GM23338 (cell line): Measurements from ENCODE around the gene FGFBP1.

Source experiments
- CREB1 ChIP-seq: fragments of 250-450 bp; sonication (Bioruptor Pico); IDR thresholded peaks from 2 replicates; pipeline ENCODE4 v1.5.0; 2020; ENCODE audit warnings: low read depth, mild to moderate bottlenecking, moderate library complexity
- EZH2phosphoT487 ChIP-seq: fragments of 200-600 bp; sonication (generic); IDR thresholded peaks from one replicate; pipeline ENCODE4 v1.8.1; 2018; ENCODE audit warnings: antibody characterized with exemption; ENCODE audit not compliant: unreplicated experiment
- POLR2AphosphoS5 ChIP-seq: IDR thresholded peaks from 2 replicates; pipeline ENCODE4 v1.6.1; 2016; ENCODE audit warnings: antibody characterized with exemption, low read depth
- TF ChIP-seq, protein P1 (sequence below), 2 experiments: fragments of 200-600 bp in 1 of 2; sonication (generic) in 1 of 2; conservative IDR thresholded peaks; 2 replicates each; pipeline versions ENCODE4 v1.5.1 to v1.6.1; 2016 to 2017; ENCODE audit warnings: antibody characterized with exemption in 2 of 2, low read depth in 2 of 2, mild to moderate bottlenecking in 2 of 2, moderate library complexity in 1 of 2
- TF ChIP-seq, protein P2 (sequence below): IDR thresholded peaks from one replicate; pipeline ENCODE4 v1.6.1; 2018; ENCODE audit warnings: antibody characterized with exemption; ENCODE audit not compliant: unreplicated experiment

GRCh38 chr4:15890246-15890829, 48.2 kb downstream of the FGFBP1 start:
- TF ChIP-seq, protein P1, sequence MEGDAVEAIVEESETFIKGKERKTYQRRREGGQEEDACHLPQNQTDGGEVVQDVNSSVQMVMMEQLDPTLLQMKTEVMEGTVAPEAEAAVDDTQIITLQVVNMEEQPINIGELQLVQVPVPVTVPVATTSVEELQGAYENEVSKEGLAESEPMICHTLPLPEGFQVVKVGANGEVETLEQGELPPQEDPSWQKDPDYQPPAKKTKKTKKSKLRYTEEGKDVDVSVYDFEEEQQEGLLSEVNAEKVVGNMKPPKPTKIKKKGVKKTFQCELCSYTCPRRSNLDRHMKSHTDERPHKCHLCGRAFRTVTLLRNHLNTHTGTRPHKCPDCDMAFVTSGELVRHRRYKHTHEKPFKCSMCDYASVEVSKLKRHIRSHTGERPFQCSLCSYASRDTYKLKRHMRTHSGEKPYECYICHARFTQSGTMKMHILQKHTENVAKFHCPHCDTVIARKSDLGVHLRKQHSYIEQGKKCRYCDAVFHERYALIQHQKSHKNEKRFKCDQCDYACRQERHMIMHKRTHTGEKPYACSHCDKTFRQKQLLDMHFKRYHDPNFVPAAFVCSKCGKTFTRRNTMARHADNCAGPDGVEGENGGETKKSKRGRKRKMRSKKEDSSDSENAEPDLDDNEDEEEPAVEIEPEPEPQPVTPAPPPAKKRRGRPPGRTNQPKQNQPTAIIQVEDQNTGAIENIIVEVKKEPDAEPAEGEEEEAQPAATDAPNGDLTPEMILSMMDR (conservative IDR thresholded peaks at IDR 0.05; ENCODE audit: low read depth in 2 of 2): no peak
- TF ChIP-seq POLR2AphosphoS5: no peak
- TF ChIP-seq, protein P2, sequence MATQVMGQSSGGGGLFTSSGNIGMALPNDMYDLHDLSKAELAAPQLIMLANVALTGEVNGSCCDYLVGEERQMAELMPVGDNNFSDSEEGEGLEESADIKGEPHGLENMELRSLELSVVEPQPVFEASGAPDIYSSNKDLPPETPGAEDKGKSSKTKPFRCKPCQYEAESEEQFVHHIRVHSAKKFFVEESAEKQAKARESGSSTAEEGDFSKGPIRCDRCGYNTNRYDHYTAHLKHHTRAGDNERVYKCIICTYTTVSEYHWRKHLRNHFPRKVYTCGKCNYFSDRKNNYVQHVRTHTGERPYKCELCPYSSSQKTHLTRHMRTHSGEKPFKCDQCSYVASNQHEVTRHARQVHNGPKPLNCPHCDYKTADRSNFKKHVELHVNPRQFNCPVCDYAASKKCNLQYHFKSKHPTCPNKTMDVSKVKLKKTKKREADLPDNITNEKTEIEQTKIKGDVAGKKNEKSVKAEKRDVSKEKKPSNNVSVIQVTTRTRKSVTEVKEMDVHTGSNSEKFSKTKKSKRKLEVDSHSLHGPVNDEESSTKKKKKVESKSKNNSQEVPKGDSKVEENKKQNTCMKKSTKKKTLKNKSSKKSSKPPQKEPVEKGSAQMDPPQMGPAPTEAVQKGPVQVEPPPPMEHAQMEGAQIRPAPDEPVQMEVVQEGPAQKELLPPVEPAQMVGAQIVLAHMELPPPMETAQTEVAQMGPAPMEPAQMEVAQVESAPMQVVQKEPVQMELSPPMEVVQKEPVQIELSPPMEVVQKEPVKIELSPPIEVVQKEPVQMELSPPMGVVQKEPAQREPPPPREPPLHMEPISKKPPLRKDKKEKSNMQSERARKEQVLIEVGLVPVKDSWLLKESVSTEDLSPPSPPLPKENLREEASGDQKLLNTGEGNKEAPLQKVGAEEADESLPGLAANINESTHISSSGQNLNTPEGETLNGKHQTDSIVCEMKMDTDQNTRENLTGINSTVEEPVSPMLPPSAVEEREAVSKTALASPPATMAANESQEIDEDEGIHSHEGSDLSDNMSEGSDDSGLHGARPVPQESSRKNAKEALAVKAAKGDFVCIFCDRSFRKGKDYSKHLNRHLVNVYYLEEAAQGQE: no peak
- TF ChIP-seq CREB1 (CRISPR knock-in tag): no peak
- TF ChIP-seq EZH2phosphoT487: no peak
